HG02981 (cell line): Measurements from ENCODE around the gene TMEM14B.
"Not testable (repeated sequence)": the region's sequence is repeated elsewhere in the genome, so short reads cannot be mapped to it uniquely, and the experiment has no call there.

Experiments used
- ATAC-seq: cut with Tn5 transposase; IDR thresholded peaks from one replicate; pipeline ENCODE4 v1.9.1; 2021; ENCODE audit warnings: mild to moderate bottlenecking, moderate library complexity; ENCODE audit not compliant: unreplicated experiment

TMEM14B gene

GRCh38 chr6:10747251-10747972 lies at the start of gene TMEM14B:
TSS of gene TMEM14B (plus strand) at chr6:10747805. CDS start at chr6:10749246, 1,441 bp downstream.
- ATAC-seq = peak; percentile 95

GRCh38 chr6:10713962-10714361 lies 33.6 kb upstream of the TMEM14B start:
- ATAC-seq = no peak

- ATAC-seq = no peak
Observed at GRCh38 chr6:10719296-10719963, 28.2 kb upstream of the TMEM14B start.

GRCh38 chr6:10719964-10720264 lies 27.7 kb upstream of the TMEM14B start:
- no peak for ATAC-seq

- peak; percentile 24 for ATAC-seq
Observed at GRCh38 chr6:10720265-10720959, 27.2 kb upstream of the TMEM14B start.

GRCh38 chr6:10720960-10721849 lies 26.4 kb upstream of the TMEM14B start:
- not testable (repeated sequence) for ATAC-seq

GRCh38 chr6:10721850-10722569 lies 25.6 kb upstream of the TMEM14B start:
- ATAC-seq = no peak

GRCh38 chr6:10722570-10722819 lies 25.1 kb upstream of the TMEM14B start:
- no peak for ATAC-seq

GRCh38 chr6:10722820-10723566 lies 24.6 kb upstream of the TMEM14B start, which contains the start of gene TMEM14C:
TSS of gene TMEM14C (plus strand) at chr6:10723070. CDS start at chr6:10724614, 1,544 bp downstream.
- peak; percentile 95 for ATAC-seq

GRCh38 chr6:10723567-10723881 lies 24.1 kb upstream of the TMEM14B start:
- no peak for ATAC-seq

- no peak for ATAC-seq
Observed at GRCh38 chr6:10725044-10725443, 22.6 kb upstream of the TMEM14B start.

- no peak for ATAC-seq
Observed at GRCh38 chr6:10725716-10726115, 21.9 kb upstream of the TMEM14B start.

- ATAC-seq = no peak
Observed at GRCh38 chr6:10730254-10730653, 17.4 kb upstream of the TMEM14B start.

GRCh38 chr6:10733151-10733715 lies 14.4 kb upstream of the TMEM14B start:
- no peak for ATAC-seq

GRCh38 chr6:10733863-10734262 lies 13.7 kb upstream of the TMEM14B start:
- ATAC-seq = no peak

- no peak for ATAC-seq
Observed at GRCh38 chr6:10736731-10737130, 10.9 kb upstream of the TMEM14B start.

GRCh38 chr6:10740061-10740460 lies 7.5 kb upstream of the TMEM14B start:
- ATAC-seq = no peak

- ATAC-seq = not testable (repeated sequence)
Observed at GRCh38 chr6:10741643-10742042, 6.0 kb upstream of the TMEM14B start.

- ATAC-seq = no peak
Observed at GRCh38 chr6:10742251-10742650, 5.4 kb upstream of the TMEM14B start.

GRCh38 chr6:10743515-10743914 lies 4.1 kb upstream of the TMEM14B start:
- no peak for ATAC-seq
